GM12872 (cell line): ENCODE measurements around the gene HNRNPU.

Experiments used
- TF ChIP-seq, protein P1 (sequence below): IDR thresholded peaks from 3 replicates; pipeline ENCODE4 v1.5.1; 2011; ENCODE audit warnings: low read depth, mild to moderate bottlenecking, low read length, moderate library complexity; ENCODE audit not compliant: insufficient read depth

Gene HNRNPU

DNA sequence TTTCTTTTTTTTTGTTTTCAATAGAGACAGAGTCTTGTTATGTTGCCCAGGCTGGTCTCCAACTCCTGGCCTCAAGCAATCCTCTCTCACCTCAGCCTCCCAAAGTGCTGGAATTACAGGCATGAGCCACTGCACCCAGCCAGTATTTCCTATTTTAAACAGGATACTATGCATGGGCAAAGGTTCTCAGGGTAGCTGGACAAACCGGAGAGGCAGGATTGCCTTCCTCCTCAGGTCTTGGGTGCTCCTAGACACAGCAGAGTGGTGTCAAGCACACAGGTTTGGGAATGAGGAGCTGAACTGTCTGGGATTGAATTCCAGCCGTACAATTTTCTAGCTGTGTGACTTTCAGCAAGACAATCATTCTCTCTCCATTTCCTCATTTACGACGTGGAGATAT is 22.9 kb upstream of the HNRNPU start:
- TF ChIP-seq, protein P1, sequence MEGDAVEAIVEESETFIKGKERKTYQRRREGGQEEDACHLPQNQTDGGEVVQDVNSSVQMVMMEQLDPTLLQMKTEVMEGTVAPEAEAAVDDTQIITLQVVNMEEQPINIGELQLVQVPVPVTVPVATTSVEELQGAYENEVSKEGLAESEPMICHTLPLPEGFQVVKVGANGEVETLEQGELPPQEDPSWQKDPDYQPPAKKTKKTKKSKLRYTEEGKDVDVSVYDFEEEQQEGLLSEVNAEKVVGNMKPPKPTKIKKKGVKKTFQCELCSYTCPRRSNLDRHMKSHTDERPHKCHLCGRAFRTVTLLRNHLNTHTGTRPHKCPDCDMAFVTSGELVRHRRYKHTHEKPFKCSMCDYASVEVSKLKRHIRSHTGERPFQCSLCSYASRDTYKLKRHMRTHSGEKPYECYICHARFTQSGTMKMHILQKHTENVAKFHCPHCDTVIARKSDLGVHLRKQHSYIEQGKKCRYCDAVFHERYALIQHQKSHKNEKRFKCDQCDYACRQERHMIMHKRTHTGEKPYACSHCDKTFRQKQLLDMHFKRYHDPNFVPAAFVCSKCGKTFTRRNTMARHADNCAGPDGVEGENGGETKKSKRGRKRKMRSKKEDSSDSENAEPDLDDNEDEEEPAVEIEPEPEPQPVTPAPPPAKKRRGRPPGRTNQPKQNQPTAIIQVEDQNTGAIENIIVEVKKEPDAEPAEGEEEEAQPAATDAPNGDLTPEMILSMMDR: no peak

GRCh38 chr1:244881552-244882280 is 17.4 kb upstream of the HNRNPU start:
- TF ChIP-seq, protein P1: no peak

- TF ChIP-seq, protein P1: no peak
Measured at GRCh38 chr1:244878681-244879080, 14.3 kb upstream of the HNRNPU start.

GRCh38 chr1:244876228-244876910 is 12.0 kb upstream of the HNRNPU start:
- TF ChIP-seq, protein P1: no peak

- TF ChIP-seq, protein P1: no peak
Measured at GRCh38 chr1:244874974-244875579, 10.7 kb upstream of the HNRNPU start.

DNA sequence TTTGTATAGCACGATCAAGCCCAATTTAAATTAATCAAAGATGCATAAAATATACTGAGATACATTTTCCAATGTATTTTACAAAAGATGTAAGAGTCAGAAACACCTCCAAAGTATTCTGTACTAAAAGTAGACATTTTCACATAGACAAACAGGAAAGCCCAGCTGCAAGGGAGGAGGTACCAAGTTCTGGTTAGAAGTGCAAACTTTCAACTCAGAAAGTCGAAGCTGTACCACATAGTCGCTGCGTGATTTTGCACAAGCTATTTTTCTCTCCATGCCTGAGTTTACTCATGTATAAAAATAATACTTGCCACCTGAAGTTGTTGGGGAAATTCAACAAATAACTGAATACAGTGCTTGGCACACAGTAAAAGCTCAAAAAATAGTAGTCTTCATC is 5.6 kb upstream of the HNRNPU start:
- TF ChIP-seq, protein P1: no peak

DNA sequence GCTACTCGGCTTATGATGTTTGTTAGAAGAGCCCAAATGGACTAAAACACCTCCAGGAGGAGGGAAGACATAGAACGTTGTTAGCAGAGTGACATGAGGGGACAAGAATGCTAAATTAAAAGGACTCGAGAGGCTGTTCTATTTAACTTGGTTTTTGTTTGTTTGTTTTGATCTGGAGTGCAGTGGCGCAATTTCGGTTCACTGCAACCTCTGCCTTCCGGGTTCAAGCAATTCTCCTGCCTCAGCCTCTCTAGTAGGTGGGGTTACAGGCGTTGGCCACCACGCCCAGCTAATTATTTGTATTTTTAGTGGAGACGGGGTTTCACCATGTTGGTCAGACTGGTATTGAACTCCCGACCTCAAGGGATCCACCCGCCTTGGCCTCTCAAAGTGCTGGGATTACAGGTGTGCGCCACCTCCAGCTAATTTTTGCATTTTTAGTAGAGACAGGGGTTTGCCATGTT is 5.1 kb upstream of the HNRNPU start:
- TF ChIP-seq, protein P1: no peak
